ENCODE measurements around the gene MTARC2.

Gene MTARC2

GRCh38 chr1:220819467-220820026, 71.4 kb downstream of the MTARC2 start:
- H3K4me3 ChIP-seq (ENCODE audit: low read length), result no peak overlapping the region
- no peaks in the 10 kb centered on the region for H3K4me1 ChIP-seq (ENCODE audit: low read length)
- H3K36me3 ChIP-seq (replicated peaks; ENCODE audit: low read depth, low read length), result no peaks in the 10 kb centered on the region
- H2AFZ ChIP-seq (ENCODE audit: low read depth, low read length), result no peak overlapping the region
- H3K4me2 ChIP-seq (ENCODE audit: low read length), result no peak overlapping the region
- no peaks in the 10 kb centered on the region for H3K9me3 ChIP-seq (ENCODE audit: insufficient read depth, low read length)
- H4K20me1 ChIP-seq (ENCODE audit: insufficient read depth, low read length), result no peaks in the 10 kb centered on the region
- no peak overlapping the region for H3K9ac ChIP-seq (ENCODE audit: low read length)
- no peaks in the 10 kb centered on the region for H3K79me2 ChIP-seq (ENCODE audit: low read length)
- no peak overlapping the region for H3K27ac ChIP-seq (ENCODE audit: low read length)
- 0 out of 2 replicates have a peak, but pooled peaks cover 14% of the 10 kb centered on the region for H3K27me3 ChIP-seq (ENCODE audit: low read depth, low read length)
- TF ChIP-seq CTCF (IDR thresholded peaks at IDR 0.05; ENCODE audit: low read depth, low read length) (no peak), EZH2phosphoT487 (IDR thresholded peaks at IDR 0.05; ENCODE audit: low read depth) (no peak)

DNA sequence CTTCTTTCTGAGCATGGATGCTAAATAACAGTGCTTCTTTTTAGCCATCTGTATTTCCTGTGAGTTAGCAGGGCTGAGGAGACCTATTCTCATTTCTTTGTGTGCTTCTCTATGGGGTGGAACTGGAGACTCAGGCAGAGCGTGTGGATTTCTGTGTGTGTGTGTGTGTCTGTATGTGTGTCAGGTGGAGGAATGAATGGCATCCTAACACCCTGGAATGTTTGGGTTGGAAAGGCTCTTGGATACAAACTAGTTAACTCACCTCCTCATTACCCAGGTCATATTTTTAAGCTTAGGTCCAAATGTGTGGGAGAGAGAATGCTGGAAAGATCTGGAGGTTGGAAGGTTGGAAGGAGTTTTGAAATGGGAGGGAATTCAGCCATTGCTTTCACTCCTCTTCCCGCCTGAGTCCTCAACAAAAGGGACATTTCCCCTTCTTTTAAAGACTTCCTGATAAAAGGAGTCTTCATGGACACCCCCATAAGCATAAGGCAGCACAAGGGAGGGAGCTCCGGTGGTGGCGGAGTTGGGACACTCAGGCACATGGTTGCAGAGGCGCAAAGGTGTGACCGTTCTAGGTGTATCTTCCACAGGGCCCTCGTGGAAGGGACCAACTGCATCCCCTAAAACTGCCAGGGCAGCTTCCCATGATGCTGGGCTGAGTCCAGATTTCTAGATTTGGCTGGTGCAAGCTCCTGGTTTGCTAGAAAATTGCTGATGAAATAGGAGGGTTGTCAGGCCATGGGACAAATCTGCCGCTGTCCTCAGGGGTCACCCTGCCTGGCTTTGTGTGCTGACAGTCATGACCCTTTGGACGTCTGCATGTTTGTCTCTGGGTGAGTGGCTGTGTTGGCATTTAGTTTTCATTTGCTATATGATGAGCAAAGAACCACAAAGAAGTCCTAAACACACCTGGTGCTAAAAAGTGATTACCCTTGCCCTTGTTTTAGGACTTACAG, 76.2 kb downstream of the MTARC2 start:
- no peak overlapping the region for H3K4me2 ChIP-seq (ENCODE audit: low read length)
- no peak overlapping the region for H2AFZ ChIP-seq (ENCODE audit: low read depth, low read length)
- H3K27me3 ChIP-seq (ENCODE audit: low read depth, low read length), result 0 out of 2 replicates have a peak, but pooled peaks cover 18% of the 10 kb centered on the region
- H4K20me1 ChIP-seq (ENCODE audit: insufficient read depth, low read length), result no peaks in the 10 kb centered on the region
- no peak overlapping the region for H3K27ac ChIP-seq (ENCODE audit: low read length)
- H3K4me3 ChIP-seq (ENCODE audit: low read length), result no peak overlapping the region
- H3K79me2 ChIP-seq (ENCODE audit: low read length), result no peaks in the 10 kb centered on the region
- H3K9me3 ChIP-seq (ENCODE audit: insufficient read depth, low read length), result no peaks in the 10 kb centered on the region
- H3K9ac ChIP-seq (ENCODE audit: low read length), result no peak overlapping the region
- H3K36me3 ChIP-seq (replicated peaks; ENCODE audit: low read depth, low read length), result no peaks in the 10 kb centered on the region
- TF ChIP-seq CTCF (IDR thresholded peaks at IDR 0.05; ENCODE audit: low read depth, low read length) (no peak), EZH2phosphoT487 (IDR thresholded peaks at IDR 0.05; ENCODE audit: low read depth) (no peak)
- no peaks in the 10 kb centered on the region for H3K4me1 ChIP-seq (ENCODE audit: low read length)

DNA sequence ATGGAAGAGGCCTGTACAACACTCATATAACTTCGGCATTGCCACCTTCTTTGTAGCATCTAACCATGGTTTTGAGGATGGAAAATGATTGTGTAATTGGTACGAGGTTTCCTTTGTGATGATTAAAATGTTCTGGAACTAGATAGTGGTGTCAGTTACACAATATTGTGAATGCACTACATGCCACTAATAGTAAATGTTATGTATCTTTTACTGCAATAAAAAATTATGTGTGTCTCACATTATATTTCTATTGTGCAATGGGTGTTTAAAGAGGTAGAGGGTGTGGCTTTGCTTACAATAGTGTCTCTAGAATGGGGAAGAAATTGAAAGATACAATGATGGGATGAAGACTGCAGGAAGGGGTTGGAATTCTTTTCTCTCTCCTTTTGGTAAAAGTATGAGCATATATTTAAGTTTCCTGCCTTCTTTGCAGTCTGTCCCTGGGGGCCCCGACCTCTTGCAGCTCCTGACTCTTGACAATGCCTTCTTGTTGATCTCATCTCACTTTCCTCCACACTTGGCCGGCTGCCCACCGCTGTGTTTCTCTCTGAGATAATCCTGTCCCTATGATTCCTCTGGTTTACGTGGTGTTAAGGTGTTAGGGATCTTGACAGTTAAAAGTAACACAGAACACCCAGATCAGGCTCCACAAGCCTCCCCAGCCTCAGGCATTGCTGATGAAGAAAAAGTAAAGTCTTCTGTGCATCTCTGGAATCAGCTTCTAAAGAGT, 77.9 kb downstream of the MTARC2 start:
- no peak overlapping the region for H3K27ac ChIP-seq (ENCODE audit: low read length)
- no peak overlapping the region for H2AFZ ChIP-seq (ENCODE audit: low read depth, low read length)
- H4K20me1 ChIP-seq (ENCODE audit: insufficient read depth, low read length), result no peaks in the 10 kb centered on the region
- no peaks in the 10 kb centered on the region for H3K4me1 ChIP-seq (ENCODE audit: low read length)
- no peaks in the 10 kb centered on the region for H3K9me3 ChIP-seq (ENCODE audit: insufficient read depth, low read length)
- no peak overlapping the region for H3K4me2 ChIP-seq (ENCODE audit: low read length)
- no peaks in the 10 kb centered on the region for H3K36me3 ChIP-seq (replicated peaks; ENCODE audit: low read depth, low read length)
- no peak overlapping the region for H3K4me3 ChIP-seq (ENCODE audit: low read length)
- H3K79me2 ChIP-seq (ENCODE audit: low read length), result no peaks in the 10 kb centered on the region
- TF ChIP-seq EZH2phosphoT487 (IDR thresholded peaks at IDR 0.05; ENCODE audit: low read depth), result no peak
- no peak for TF ChIP-seq CTCF (IDR thresholded peaks at IDR 0.05; ENCODE audit: low read depth, low read length)
- 0 out of 2 replicates have a peak, but pooled peaks cover 14% of the 10 kb centered on the region for H3K27me3 ChIP-seq (ENCODE audit: low read depth, low read length)
- no peak overlapping the region for H3K9ac ChIP-seq (ENCODE audit: low read length)

DNA sequence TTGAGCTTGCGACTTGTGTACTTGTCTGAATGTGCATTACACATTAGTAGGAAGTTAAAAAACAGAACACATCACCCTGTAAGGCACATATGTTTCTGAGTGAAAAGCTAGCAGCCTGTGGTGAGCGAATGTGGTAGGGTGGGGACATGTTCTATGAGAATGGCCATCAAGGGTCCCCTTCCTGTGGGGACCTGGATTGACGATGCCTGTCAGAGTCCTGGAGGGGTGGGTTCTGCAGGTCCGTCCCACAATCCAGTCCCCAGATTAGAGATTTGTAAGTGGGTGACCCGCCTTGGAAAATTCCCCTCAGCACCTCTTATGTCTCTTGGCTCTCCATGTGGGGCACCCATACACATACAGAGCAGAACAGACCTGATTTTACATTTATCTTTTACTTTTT, 78.6 kb downstream of the MTARC2 start:
- Histone ChIP-seq H3K4me1 (ENCODE audit: low read length) (no peaks in the 10 kb centered on the region), H3K4me3 (ENCODE audit: low read length) (no peak overlapping the region), H2AFZ (ENCODE audit: low read depth, low read length) (no peak overlapping the region), H4K20me1 (ENCODE audit: insufficient read depth, low read length) (no peaks in the 10 kb centered on the region), H3K79me2 (ENCODE audit: low read length) (no peaks in the 10 kb centered on the region), H3K4me2 (ENCODE audit: low read length) (no peak overlapping the region), H3K9me3 (ENCODE audit: insufficient read depth, low read length) (no peaks in the 10 kb centered on the region), H3K9ac (ENCODE audit: low read length) (no peak overlapping the region), H3K36me3 (replicated peaks; ENCODE audit: low read depth, low read length) (no peaks in the 10 kb centered on the region), H3K27ac (ENCODE audit: low read length) (no peak overlapping the region), H3K27me3 (ENCODE audit: low read depth, low read length) (0 out of 2 replicates have a peak, but pooled peaks cover 14% of the 10 kb centered on the region)
- TF ChIP-seq CTCF (IDR thresholded peaks at IDR 0.05; ENCODE audit: low read depth, low read length) (no peak), EZH2phosphoT487 (IDR thresholded peaks at IDR 0.05; ENCODE audit: low read depth) (no peak)

Measured in OCI-LY3 (cell line).